Cardiac muscle cell (in vitro differentiated cells and primary cell): ENCODE results near the gene SRF. TPM values are rescaled to one million over a fixed set of nuclear protein-coding genes. Genes with fewer than 3 reads are reported as not detected.
A peak's percentile ranks its signal among the peaks of the same experiment; 100 is the strongest.

Experiments
- DNase-seq, 2 donors: peaks; one replicate each; pipeline versions ENCODE4 v3.0.0 to v3.0.0-alpha.2; 2010 to 2017; ENCODE audit warnings: low read depth in 1 of 2, low spot score in 1 of 2
- H3K27ac ChIP-seq: fragments of 200-600 bp; sonication (generic); 2 replicates; pipeline ENCODE4 v1.5.1; 2016
- H3K27me3 ChIP-seq: fragments of 200-600 bp; sonication (generic); 2 replicates; pipeline ENCODE4 v1.6.0; 2016; ENCODE audit warnings: control low read depth
- H3K36me3 ChIP-seq: fragments of 200-600 bp; sonication (generic); 2 replicates; pipeline ENCODE4 v1.5.1; 2016; ENCODE audit warnings: control low read depth
- H3K4me1 ChIP-seq: fragments of 200-600 bp; sonication (generic); 2 replicates; pipeline ENCODE4 v1.8.1; 2017; ENCODE audit warnings: low read depth, mild to moderate bottlenecking, mixed run types
- H3K4me3 ChIP-seq: fragments of 200-600 bp; sonication (generic); 2 replicates; pipeline ENCODE4 v1.5.1; 2016; ENCODE audit warnings: mild to moderate bottlenecking
- H3K9me3 ChIP-seq: fragments of 200-600 bp; sonication (generic); 2 replicates; pipeline ENCODE4 v1.5.1; 2017; ENCODE audit warnings: low read depth, mild to moderate bottlenecking, control low read depth
- polyA plus RNA-seq: library from polyadenylated mRNA; unstranded; fragments of >200 nt; fragmentation: Nextera tagmentation; extraction: Ambion mirVana; gene quantifications from 2 replicates; pipeline ENCODE4 v1.2.1, GENCODE V29; 2016
- total RNA-seq: library from RNA; depleted of rRNA; stranded (reverse); fragments of >200 nt; gene quantifications from 2 replicates; pipeline ENCODE4 v1.2.3, GENCODE V29; 2016
- TF ChIP-seq, protein P1 (sequence below): IDR thresholded peaks from 2 replicates; pipeline ENCODE4 v1.5.1; 2012; ENCODE audit warnings: low read depth, mild to moderate bottlenecking, low read length

Gene SRF
- total and polyA plus RNA-seq, 2 experiments from 2014 or later, result 10.2 to 76.8 TPM

DNA sequence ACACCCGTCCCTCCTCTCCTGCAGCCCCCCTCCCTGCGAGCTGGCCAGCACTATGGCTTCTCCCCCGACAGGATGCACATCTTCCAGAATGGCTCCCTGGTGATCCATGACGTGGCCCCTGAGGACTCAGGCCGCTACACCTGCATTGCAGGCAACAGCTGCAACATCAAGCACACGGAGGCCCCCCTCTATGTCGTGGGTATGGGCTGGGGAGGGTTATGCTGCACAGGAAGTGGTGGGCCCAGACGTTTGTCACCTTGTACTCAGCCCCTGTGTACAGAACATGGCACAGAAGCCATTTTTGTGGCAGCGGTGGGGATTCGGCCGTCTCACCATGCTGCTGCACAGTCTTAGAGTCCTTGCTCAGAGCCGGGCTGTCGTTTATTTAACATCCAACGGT lies 29.0 kb upstream of the SRF start:
- H3K27me3 ChIP-seq, result no peaks in the 10 kb centered on the region
- peaks cover 4% of the 10 kb centered on the region for H3K36me3 ChIP-seq
- peak overlapping the region; percentile 92 for H3K27ac ChIP-seq
- peaks cover 9% of the 10 kb centered on the region for H3K4me1 ChIP-seq
- no peak overlapping the region for H3K4me3 ChIP-seq
- DNase-seq, result no peak
- H3K9me3 ChIP-seq, result no peaks in the 10 kb centered on the region
- TF ChIP-seq, protein P1, sequence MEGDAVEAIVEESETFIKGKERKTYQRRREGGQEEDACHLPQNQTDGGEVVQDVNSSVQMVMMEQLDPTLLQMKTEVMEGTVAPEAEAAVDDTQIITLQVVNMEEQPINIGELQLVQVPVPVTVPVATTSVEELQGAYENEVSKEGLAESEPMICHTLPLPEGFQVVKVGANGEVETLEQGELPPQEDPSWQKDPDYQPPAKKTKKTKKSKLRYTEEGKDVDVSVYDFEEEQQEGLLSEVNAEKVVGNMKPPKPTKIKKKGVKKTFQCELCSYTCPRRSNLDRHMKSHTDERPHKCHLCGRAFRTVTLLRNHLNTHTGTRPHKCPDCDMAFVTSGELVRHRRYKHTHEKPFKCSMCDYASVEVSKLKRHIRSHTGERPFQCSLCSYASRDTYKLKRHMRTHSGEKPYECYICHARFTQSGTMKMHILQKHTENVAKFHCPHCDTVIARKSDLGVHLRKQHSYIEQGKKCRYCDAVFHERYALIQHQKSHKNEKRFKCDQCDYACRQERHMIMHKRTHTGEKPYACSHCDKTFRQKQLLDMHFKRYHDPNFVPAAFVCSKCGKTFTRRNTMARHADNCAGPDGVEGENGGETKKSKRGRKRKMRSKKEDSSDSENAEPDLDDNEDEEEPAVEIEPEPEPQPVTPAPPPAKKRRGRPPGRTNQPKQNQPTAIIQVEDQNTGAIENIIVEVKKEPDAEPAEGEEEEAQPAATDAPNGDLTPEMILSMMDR, result no peak

DNA sequence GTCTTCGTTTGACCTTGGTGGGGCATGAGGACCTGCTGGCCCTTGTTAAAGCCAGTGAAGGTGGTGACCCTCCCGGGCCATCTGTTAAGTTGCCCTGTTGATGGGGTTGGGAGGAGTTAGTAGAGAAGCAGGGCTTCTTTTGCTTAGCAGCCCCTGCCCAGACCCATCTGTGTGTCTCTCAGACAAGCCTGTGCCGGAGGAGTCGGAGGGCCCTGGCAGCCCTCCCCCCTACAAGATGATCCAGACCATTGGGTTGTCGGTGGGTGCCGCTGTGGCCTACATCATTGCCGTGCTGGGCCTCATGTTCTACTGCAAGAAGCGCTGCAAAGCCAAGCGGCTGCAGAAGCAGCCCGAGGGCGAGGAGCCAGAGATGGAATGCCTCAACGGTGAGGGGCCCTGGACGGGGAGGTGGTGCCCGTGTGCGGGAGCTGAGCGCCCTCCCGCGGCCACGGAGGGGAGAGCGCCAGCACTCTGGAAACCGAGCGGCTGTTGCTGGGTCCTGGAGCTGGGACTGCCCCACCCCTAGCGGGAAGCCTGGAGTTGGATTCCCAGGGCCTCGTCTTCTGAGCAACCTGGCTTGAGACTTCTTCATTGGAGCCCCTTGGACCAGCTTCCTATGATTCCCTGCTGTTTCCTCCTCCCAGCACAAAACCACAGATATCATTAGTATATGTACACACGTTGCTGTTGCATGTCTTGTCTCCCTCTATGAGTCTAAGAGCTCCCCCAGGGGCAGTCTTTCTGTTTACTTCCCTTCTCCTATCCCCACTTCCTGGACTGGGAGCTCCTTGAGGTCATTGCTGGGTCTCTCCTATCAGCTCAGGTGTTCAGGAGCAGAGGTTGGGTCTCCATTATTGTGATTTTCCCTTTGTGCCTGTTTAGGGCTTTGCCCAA lies 27.6 kb upstream of the SRF start:
- peak overlapping the region; percentile 92 for H3K27ac ChIP-seq
- no peak overlapping the region for H3K4me3 ChIP-seq

DNA sequence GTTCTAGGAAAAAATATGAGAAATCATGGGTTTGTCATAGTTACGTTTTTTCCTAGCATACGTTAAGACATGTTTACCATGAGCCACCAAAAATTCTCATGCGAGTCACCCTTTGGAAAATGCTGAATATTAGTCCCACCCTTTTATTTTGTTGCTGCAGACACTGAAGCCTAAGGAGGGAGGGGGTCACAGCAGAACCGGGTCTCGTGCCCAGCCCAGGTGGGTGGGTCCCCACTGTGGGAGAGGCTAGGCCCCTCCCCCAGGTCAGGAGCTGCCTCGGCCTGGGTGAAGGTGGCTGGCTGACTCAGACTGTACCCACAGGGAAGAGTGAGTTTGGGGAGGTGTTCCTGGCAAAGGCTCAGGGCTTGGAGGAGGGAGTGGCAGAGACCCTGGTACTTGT lies 26.2 kb upstream of the SRF start:
- H3K36me3 ChIP-seq, result peaks cover 4% of the 10 kb centered on the region
- H3K4me1 ChIP-seq, result peaks cover 9% of the 10 kb centered on the region
- TF ChIP-seq, protein P1, result no peak
- no peaks in the 10 kb centered on the region for H3K9me3 ChIP-seq
- H3K27ac ChIP-seq, result no peak overlapping the region
- no peak overlapping the region for H3K4me3 ChIP-seq
- DNase-seq, result no peak
- H3K27me3 ChIP-seq, result no peaks in the 10 kb centered on the region

More for the DNA sequence above, 27.6 kb upstream of the SRF start:
- TF ChIP-seq, protein P1, result peak; percentile 94
- H3K27me3 ChIP-seq, result no peaks in the 10 kb centered on the region
- H3K9me3 ChIP-seq, result no peaks in the 10 kb centered on the region
- DNase-seq, result peak; percentile 93 to 95
- H3K4me1 ChIP-seq, result peaks cover 9% of the 10 kb centered on the region
- H3K36me3 ChIP-seq, result peaks cover 4% of the 10 kb centered on the region

DNA sequence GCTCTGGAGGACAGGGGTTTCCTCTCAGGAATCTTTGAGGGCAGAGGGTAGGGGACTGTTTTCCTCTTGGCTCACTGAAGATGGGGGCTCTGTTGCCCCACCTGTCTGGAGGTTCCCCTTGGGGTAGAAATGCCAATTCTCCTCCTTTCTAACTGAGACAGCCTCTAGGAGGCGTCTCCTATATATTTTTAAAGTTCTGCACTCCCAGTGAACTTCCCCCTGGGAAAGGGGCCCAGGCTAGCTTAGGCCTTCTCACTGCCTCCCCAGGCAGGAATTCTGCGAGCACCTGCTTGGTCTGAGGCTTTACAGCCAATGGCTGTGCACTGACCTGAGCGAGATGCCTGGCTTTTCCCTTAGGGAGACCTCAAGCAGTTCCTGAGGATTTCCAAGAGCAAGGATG lies 24.8 kb upstream of the SRF start:
- Histone ChIP-seq H3K4me3 (no peak overlapping the region), H3K9me3 (no peaks in the 10 kb centered on the region), H3K4me1 (peaks cover 9% of the 10 kb centered on the region), H3K27me3 (no peaks in the 10 kb centered on the region), H3K27ac (no peak overlapping the region), H3K36me3 (peaks cover 4% of the 10 kb centered on the region)
- DNase-seq, result no peak
- TF ChIP-seq, protein P1, result no peak

DNA sequence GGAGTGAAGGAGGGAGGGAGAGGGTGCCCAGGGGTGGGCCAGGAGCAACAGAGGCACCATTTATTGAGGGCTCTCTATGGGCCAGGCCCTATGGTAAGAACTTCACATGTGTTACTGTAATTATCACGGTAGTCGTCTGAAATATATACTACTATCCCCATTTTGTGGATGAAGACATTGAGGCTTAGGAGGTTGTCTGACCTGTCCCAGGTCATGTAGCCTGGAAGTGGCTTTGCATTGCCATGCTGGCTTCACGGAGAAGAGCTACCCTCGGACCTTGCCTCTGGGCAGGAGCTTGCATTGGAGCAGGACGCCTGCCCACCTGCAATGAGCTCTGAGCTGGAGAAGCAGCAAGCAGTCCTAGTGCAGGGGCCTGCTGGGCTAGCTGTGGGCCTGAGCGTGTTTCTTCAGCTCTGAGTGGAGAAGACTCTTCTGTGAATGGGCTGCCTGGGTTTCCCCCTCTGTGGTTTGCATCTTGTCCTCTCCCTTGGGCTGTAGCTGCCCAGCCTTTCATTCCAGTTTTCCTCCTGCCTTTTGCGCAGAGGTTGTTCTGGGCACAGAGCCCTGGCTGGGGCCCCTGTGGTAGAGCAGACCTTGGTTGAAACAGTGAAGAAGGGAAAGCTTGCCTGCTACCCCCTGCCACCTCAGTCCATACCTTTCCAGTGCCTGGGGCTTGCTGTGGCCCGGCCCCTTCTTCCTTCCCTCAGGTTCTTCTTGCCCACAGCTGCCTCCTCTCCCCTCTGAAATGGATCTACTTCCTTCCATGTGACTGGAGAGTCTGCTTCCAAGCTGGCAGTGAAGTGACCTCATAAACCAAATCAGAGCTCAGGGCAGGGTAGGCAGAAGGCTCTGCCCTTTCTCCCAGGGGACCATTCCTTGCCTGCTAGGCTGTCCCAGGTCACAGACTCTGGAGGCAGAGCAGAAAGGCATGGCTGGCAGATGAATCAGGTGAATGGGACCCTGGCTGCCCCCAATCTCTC lies 24.1 kb upstream of the SRF start:
- TF ChIP-seq, protein P1, result no peak
- no peak overlapping the region for H3K27ac ChIP-seq
- peaks cover 9% of the 10 kb centered on the region for H3K4me1 ChIP-seq
- DNase-seq, result no peak
- peaks cover 4% of the 10 kb centered on the region for H3K36me3 ChIP-seq
- no peak overlapping the region for H3K4me3 ChIP-seq
- no peaks in the 10 kb centered on the region for H3K9me3 ChIP-seq
- H3K27me3 ChIP-seq, result no peaks in the 10 kb centered on the region
